Right lobe of liver (tissue), 6 donors: Measurements from ENCODE around the gene KRT13. TPM values are rescaled to one million over a fixed set of nuclear protein-coding genes. Genes with fewer than 3 reads are reported as not detected.

Experiments used
- ATAC-seq, 4 donors: fragments of 200-7000 bp; cut with Tn5 transposase; one replicate each; pipeline ENCODE4 v1.9.1; 2020; ENCODE audit warnings: mild to moderate bottlenecking in 4 of 4, moderate library complexity in 4 of 4
- DNase-seq, 3 donors: peaks; one replicate each; pipeline ENCODE4 v3.0.0-alpha.2; 2020
- H3K27ac ChIP-seq, 3 donors: fragments of 200-600 bp; one replicate each; pipeline ENCODE4 v1.8.0; 2022
- H3K27me3 ChIP-seq, 2 donors: fragments of 200-600 bp; one replicate each; pipeline ENCODE4 v1.8.0; 2022
- H3K36me3 ChIP-seq, 4 donors: fragments of 200-600 bp; sonication (generic) in 1 of 4; one replicate each; pipeline versions ENCODE4 v1.5.1 to v1.8.0; 2017 to 2022; ENCODE audit warnings: control low read depth in 1 of 4
- H3K4me1 ChIP-seq, 4 donors: fragments of 200-600 bp; sonication (generic) in 1 of 4; one replicate each; pipeline versions ENCODE4 v1.5.1 to v1.8.0; 2017 to 2022; ENCODE audit warnings: control low read depth in 1 of 4
- H3K4me3 ChIP-seq, 3 donors: fragments of 200-600 bp; one replicate each; pipeline ENCODE4 v1.8.0; 2022
- H3K9me3 ChIP-seq, 4 donors: fragments of 200-600 bp; sonication (generic) in 1 of 4; one replicate each; pipeline versions ENCODE4 v1.5.1 to v1.8.0; 2017 to 2022; ENCODE audit warnings: control low read depth in 1 of 4
- POLR2A ChIP-seq: fragments of 450-650 bp; IDR thresholded peaks from one replicate; pipeline ENCODE4 v1.6.1; 2017; ENCODE audit warnings: antibody characterized with exemption, mild to moderate bottlenecking
- WGBS: methylation state at CpG from one replicate; pipeline ENCODE4 v1.1.6; 2018; ENCODE audit warnings: low coverage, low lambda C conversion rate; ENCODE audit not compliant: insufficient coverage; ENCODE audit errors: missing lambda C conversion rate; 5-methylcytosine and 5-hydroxymethylcytosine counted together
- intact Hi-C, 2 donors: fragments of 100-400 bp; cut with DNase I; formaldehyde crosslinking; loops; one replicate each; pipeline versions ENCODE4 v1.11.2 to v1.14.1; 2022
- long read RNA-seq: library from polyadenylated mRNA; unstranded; transcript quantifications from one replicate; pipeline ENCODE4 v2.0.0, GENCODE V29; 2019
- total RNA-seq, 6 experiments: library from RNA; depleted of rRNA in 2 of 6; stranded (reverse); fragments of >200 nt in 2 of 6; fragmentation: NEBNext Ultra II Directional in 3 of 6; extraction: Animal tissue kit (Norgen Biotek cat#: 25700) in 3 of 6; gene quantifications; one replicate each; pipeline versions ENCODE4 v1.1.0 to v1.2.4, GENCODE V29; 2016 to 2023
- TF ChIP-seq, protein P1 (sequence below), 4 donors: fragments of 200-600 bp in 3 of 4; fragments of 450-650 bp in 1 of 4; IDR thresholded peaks; one replicate each; pipeline versions ENCODE4 v1.5.1 to v1.8.0; 2016 to 2022; ENCODE audit warnings: antibody characterized with exemption in 4 of 4, mild to moderate bottlenecking in 2 of 4
- donor health status: DM: no; HTN: yes; CAD: no.
- donor health status: DM: no; HTN: no; CAD: no.
- donor health status: DM: no; HTN: no; CAD: no.
- donor health status: DM: no; HTN: yes; CAD: no.
- donor health status: DM: no; HTN: yes; CAD: no.

The KRT13 gene
- total RNA-seq, result 1 to 10 TPM in 1 of 6 experiments, not detected in 5; 1.6 TPM
- long read RNA-seq, result 0 reads

DNA sequence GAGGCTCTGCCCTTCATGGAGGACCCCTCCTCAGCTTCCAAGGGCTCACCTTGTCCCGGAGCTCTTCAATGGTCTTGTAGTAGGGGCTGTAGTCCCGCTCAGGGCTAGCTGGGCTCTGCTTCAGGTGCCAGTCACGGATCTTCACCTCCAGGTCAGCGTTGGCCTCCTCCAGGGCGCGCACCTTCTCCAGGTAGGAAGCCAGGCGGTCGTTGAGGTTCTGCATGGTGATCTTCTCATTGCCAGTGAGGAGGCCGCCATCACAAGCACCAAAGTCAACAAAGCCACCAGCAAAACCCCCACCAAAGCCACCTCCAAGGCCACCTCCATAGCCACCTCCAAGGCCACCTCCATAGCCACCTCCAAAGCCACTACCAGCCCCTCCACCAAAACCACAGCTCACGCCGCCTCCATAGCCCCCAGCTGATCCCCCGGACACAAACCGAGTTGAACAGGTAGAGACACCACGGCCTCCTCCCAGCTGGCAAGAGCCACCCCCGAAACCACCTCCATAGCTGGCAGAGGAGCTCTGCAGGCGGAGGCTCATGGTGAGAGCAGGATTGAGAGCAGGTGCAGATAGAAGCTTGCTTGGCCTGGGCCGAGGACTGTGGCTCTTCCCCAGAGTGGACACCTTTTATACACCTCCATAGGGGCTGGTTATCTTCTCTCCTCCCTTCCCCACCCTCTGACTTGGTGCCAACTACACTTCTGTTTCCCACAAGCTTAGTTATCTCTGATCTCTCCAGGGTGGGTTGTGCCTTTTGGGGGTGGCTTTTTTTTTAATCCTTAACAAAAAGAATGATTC lies at the start of gene KRT13:
Gene KRT13, minus strand, starts transcription at position 606 of the 802 bp plus-strand sequence. Its CDS starts 62 bp downstream, at position 544.
- H3K27me3 ChIP-seq, result no peaks in the 10 kb centered on the region
- no peaks in the 10 kb centered on the region for H3K36me3 ChIP-seq
- DNase-seq (no peak), ATAC-seq (no peak)
- H3K9me3 ChIP-seq, result no peaks in the 10 kb centered on the region
- no peaks in the 10 kb centered on the region for H3K4me1 ChIP-seq
- no peak within 1 kb of the TSS for H3K27ac ChIP-seq
- TF ChIP-seq, protein P1, sequence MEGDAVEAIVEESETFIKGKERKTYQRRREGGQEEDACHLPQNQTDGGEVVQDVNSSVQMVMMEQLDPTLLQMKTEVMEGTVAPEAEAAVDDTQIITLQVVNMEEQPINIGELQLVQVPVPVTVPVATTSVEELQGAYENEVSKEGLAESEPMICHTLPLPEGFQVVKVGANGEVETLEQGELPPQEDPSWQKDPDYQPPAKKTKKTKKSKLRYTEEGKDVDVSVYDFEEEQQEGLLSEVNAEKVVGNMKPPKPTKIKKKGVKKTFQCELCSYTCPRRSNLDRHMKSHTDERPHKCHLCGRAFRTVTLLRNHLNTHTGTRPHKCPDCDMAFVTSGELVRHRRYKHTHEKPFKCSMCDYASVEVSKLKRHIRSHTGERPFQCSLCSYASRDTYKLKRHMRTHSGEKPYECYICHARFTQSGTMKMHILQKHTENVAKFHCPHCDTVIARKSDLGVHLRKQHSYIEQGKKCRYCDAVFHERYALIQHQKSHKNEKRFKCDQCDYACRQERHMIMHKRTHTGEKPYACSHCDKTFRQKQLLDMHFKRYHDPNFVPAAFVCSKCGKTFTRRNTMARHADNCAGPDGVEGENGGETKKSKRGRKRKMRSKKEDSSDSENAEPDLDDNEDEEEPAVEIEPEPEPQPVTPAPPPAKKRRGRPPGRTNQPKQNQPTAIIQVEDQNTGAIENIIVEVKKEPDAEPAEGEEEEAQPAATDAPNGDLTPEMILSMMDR (IDR thresholded peaks at IDR 0.05), result no peak
- TF ChIP-seq POLR2A, result no peak
- 57% methylated on average over 6 of the region's 17 CpGs for WGBS
- H3K4me3 ChIP-seq, result no peak within 1 kb of the TSS
- intact Hi-C loops, result no loop called here

DNA sequence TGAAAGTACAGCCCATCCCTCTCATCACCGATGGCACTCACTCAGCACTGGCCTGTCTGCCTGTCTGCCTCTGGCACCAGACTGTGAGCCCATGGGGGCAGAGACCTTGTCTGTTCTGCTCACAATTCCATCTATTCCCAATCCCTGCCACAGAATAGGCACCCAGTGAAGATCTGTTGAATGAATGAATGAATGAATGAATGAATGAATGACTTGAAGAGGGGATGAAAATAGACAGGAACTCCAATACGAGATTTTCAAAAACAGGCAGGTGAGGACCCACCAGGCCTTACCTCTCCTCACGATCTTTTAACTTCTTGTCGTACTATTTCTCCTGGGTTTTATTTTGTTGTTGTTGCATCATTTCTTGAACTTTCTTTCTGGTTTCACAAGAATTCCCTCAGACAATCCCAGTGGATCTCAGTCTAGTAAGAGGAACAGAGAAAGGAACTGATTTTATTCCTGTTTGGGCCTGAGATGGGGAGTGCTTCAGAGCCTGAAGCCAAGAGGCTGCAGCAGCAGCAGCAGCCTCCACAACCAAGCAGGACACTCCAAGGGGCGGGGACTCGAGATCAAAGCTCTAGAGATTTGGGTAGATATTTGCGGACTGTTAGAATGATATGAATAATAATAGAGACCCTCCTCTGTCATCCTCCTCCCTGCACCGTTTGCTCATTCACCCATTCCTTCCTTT lies 48.7 kb upstream of the KRT13 start:
- WGBS, result 50% methylated on average over 7 of the region's 8 CpGs
- no peak for ATAC-seq

DNA sequence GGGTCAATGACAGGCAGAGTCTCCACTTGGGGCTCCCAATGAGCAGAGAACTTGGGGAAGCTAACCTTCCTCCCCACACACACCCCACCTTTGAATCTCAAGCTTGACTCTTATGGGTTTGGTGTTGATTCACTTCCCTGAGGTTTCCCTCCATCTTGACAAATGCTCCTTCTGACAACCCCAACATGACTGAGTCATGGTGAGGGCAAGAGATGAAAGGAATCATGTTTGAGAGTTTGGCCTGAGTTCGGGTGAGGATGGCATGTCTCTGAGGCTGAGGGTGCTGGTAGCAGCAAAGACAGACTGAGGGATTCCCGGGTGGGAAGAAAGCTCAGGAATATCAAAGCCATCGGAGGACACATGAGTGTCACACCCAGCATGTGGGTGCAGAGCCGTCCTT lies 47.8 kb upstream of the KRT13 start:
- Histone ChIP-seq H3K9me3 (no peaks in the 10 kb centered on the region), H3K4me3 (no peak overlapping the region), H3K36me3 (no peaks in the 10 kb centered on the region), H3K27me3 (peaks cover 0 to 7% of the 10 kb centered on the region in 2 donors), H3K27ac (no peak overlapping the region), H3K4me1 (peaks cover 0 to 7% (median 2%) of the 10 kb centered on the region in 4 donors)
- TF ChIP-seq, protein P1 (IDR thresholded peaks at IDR 0.05), result no peak
- no peak for TF ChIP-seq POLR2A
- no peak for DNase-seq
- ATAC-seq, result no peak
- intact Hi-C loops, result loop anchor here (10.0 kb wide), 1 partner anchor 102 kb away; no protein-coding TSS in a partner anchor
- 44% methylated on average over 2 of the region's 4 CpGs for WGBS

More for the DNA sequence above, 48.7 kb upstream of the KRT13 start:
- no peak overlapping the region for H3K4me3 ChIP-seq
- peaks cover 0 to 1% (median under 1%) of the 10 kb centered on the region in 4 donors for H3K4me1 ChIP-seq
- no peaks in the 10 kb centered on the region for H3K27me3 ChIP-seq
- no peak overlapping the region for H3K27ac ChIP-seq
- H3K9me3 ChIP-seq, result no peaks in the 10 kb centered on the region
- no peaks in the 10 kb centered on the region for H3K36me3 ChIP-seq
- intact Hi-C loops, result loop anchor here (10.0 kb wide), 1 partner anchor 101 kb away; no protein-coding TSS in a partner anchor
- TF ChIP-seq POLR2A, result no peak
- TF ChIP-seq, protein P1 (IDR thresholded peaks at IDR 0.05), result no peak
- DNase-seq, result no peak

DNA sequence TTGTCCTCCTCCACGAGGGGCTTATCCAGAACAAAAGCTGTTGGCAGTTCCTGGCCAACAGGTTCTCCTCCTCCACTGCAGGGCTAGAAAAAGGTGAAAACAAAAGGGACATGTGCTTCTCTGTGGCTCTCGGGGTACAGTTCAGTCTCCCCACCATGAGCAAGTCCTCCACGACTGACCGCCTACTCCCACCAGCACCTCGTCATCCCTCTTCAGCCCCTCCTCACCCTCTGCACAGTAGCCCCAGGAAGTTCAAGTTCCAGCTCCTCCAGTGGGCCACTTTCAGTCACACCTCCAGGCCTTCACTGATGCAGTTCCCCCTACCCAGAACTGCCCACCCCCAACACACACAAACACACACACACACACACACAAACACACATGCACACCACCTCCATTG lies 47.0 kb upstream of the KRT13 start:
- no peak for ATAC-seq
- intact Hi-C loops, result loop anchor here (10.0 kb wide), 1 partner anchor 102 kb away; no protein-coding TSS in a partner anchor
- TF ChIP-seq, protein P1 (IDR thresholded peaks at IDR 0.05), result no peak

More for the DNA sequence above, 47.0 kb upstream of the KRT13 start:
- WGBS, result no CpG with 5 or more reads among the region's 5 CpGs
- Histone ChIP-seq H3K27me3 (peaks cover 0 to 8% of the 10 kb centered on the region in 2 donors), H3K36me3 (no peaks in the 10 kb centered on the region), H3K4me1 (peaks cover 0 to 7% (median 2%) of the 10 kb centered on the region in 4 donors), H3K27ac (no peak overlapping the region), H3K9me3 (no peaks in the 10 kb centered on the region), H3K4me3 (no peak overlapping the region)
- DNase-seq, result no peak
